Mammary epithelial cell (primary cell): ENCODE results near the gene NME7.

ENCODE experiments used
- EZH2 ChIP-seq: IDR thresholded peaks from 2 replicates; pipeline ENCODE4 v1.6.1; 2012; ENCODE audit warnings: low read length, inconsistent platforms, borderline replicate concordance
- TF ChIP-seq, protein P1 (sequence below), 2 donors: IDR thresholded peaks in 1 of 2; conservative IDR thresholded peaks in 1 of 2; 2 replicates each; pipeline ENCODE4 v1.5.1; 2011 to 2012; ENCODE audit warnings: inconsistent platforms in 2 of 2, low read length in 2 of 2, mild to moderate bottlenecking in 2 of 2, control low read depth in 1 of 2, low read depth in 1 of 2; ENCODE audit not compliant: insufficient read depth in 1 of 2; ENCODE audit errors: extremely low read depth in 1 of 2

DNA sequence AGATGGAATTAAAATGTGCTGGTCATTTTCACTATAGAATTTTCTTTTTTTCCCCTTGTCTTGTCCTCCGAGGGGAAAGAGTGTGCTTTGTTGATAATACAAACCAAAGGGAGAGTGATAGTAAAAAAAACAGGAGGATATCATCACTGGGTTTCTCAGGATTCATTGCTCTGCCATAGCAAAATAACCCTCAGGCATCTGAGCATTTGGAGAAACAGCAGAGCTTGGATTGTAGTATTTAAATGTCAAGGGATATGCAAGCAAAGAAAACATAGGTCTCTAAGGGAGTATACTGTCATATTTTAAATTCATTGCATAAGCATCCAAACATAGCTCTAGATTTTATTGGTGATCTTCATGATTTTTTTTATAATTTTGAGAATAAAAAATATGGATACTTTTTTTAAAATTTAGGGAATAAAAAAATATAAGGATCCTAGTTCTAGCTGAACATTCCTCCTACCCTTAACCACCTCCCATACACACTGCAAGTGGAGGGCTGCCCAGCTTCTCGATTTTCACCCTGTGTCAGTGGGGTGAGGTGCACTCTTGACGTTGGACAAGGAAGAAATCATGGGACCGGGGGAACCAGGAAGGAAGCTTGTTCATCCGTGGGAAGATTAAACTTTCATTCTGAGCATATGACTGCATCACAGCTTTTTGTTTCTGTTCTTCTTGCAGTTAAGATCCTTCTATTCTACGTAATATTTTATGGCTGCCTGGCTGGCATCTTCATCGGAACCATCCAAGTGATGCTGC, 256.7 kb downstream of the NME7 start:
- TF ChIP-seq, protein P1, sequence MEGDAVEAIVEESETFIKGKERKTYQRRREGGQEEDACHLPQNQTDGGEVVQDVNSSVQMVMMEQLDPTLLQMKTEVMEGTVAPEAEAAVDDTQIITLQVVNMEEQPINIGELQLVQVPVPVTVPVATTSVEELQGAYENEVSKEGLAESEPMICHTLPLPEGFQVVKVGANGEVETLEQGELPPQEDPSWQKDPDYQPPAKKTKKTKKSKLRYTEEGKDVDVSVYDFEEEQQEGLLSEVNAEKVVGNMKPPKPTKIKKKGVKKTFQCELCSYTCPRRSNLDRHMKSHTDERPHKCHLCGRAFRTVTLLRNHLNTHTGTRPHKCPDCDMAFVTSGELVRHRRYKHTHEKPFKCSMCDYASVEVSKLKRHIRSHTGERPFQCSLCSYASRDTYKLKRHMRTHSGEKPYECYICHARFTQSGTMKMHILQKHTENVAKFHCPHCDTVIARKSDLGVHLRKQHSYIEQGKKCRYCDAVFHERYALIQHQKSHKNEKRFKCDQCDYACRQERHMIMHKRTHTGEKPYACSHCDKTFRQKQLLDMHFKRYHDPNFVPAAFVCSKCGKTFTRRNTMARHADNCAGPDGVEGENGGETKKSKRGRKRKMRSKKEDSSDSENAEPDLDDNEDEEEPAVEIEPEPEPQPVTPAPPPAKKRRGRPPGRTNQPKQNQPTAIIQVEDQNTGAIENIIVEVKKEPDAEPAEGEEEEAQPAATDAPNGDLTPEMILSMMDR (conservative IDR thresholded peaks at IDR 0.05 in 1 of 2, IDR thresholded peaks at IDR 0.05 in 1 of 2; ENCODE audit: extremely low read depth in 1 of 2, insufficient read depth in 1 of 2, low read depth in 1 of 2, low read length in 2 of 2): no peak
- no peak for TF ChIP-seq EZH2
